Panc1 (cell line): ENCODE results near the gene EYS. TPM values are rescaled to one million over a fixed set of nuclear protein-coding genes. Genes with fewer than 3 reads are reported as not detected.

Experiments
- ATAC-seq: fragments of 200-7000 bp; cut with Tn5 transposase; 2 replicates; pipeline ENCODE4 v1.9.1; 2020; ENCODE audit warnings: mild to moderate bottlenecking, moderate library complexity
- BruUV-seq: library from RNA; stranded (reverse); fragments of 400-500 nt; replicated peaks from 2 replicates; lab custom pipeline; 2021; lab: Mats Ljungman, UMichigan
- CTCF ChIA-PET: fragments of 300-600 bp; sonication (Branson Sonifier 250); formaldehyde crosslinking; loops from one replicate; lab custom pipeline; 2022; ENCODE audit warnings: antibody characterized with exemption; lab: Charles Lee
- POLR2A ChIA-PET: fragments of 300-600 bp; sonication (Branson Sonifier 250); formaldehyde crosslinking; loops from one replicate; lab custom pipeline; 2022; ENCODE audit warnings: antibody characterized with exemption; lab: Charles Lee
- DNase-seq: peaks from one replicate; pipeline ENCODE4 v3.0.0-alpha.2; 2010; ENCODE audit warnings: low read depth, low spot score
- H3K27ac ChIP-seq: 2 replicates; pipeline ENCODE4 v1.5.1; 2011; ENCODE audit warnings: mild to moderate bottlenecking, low read length, inconsistent platforms
- H3K27me3 ChIP-seq: fragments of 200-500 bp; sonication (Bioruptor generic); 2 replicates; pipeline ENCODE4 v1.6.0; 2014; ENCODE audit warnings: low read length, inconsistent platforms; ENCODE audit not compliant: control insufficient read depth, insufficient read depth
- H3K36me3 ChIP-seq: fragments of 200-500 bp; sonication (Bioruptor generic); 2 replicates; pipeline ENCODE4 v1.5.1; 2014; ENCODE audit warnings: inconsistent platforms, mild to moderate bottlenecking, low read length, moderate library complexity; ENCODE audit not compliant: control insufficient read depth, insufficient read depth
- H3K4me1 ChIP-seq: 2 replicates; pipeline ENCODE4 v1.5.1; 2011; ENCODE audit warnings: inconsistent platforms, mild to moderate bottlenecking, low read length, moderate library complexity; ENCODE audit not compliant: control insufficient read depth, insufficient read depth
- H3K4me3 ChIP-seq, 2 experiments: 2 replicates each; pipeline ENCODE4 v1.5.1; 2011 to 2012; ENCODE audit warnings: low read depth in 2 of 2, low read length in 2 of 2, mild to moderate bottlenecking in 2 of 2, inconsistent platforms in 1 of 2, moderate library complexity in 1 of 2
- H3K9me3 ChIP-seq: fragments of 200-500 bp; sonication (Bioruptor generic); 2 replicates; pipeline ENCODE4 v1.5.1; 2014; ENCODE audit warnings: low read depth, mild to moderate bottlenecking, inconsistent platforms, low read length, moderate library complexity; ENCODE audit not compliant: control insufficient read depth, insufficient read depth
- POLR2AphosphoS5 ChIP-seq: IDR thresholded peaks from 2 replicates; pipeline ENCODE4 v1.6.1; 2012; ENCODE audit warnings: mild to moderate bottlenecking, low read depth, low read length, moderate library complexity
- SIN3A ChIP-seq: IDR thresholded peaks from 2 replicates; pipeline ENCODE4 v1.6.1; 2012; ENCODE audit warnings: low read depth, mild to moderate bottlenecking, low read length, moderate library complexity, borderline replicate concordance; ENCODE audit not compliant: insufficient read depth
- TCF7L2 ChIP-seq: IDR thresholded peaks from 2 replicates; pipeline ENCODE4 v1.6.1; 2011; ENCODE audit warnings: mild to moderate bottlenecking, low read depth, low read length, inconsistent platforms
- in situ Hi-C: cut with HindIII; loops from 2 replicates; pipeline ENCODE4 v1.10.0; 2016; ENCODE audit warnings: low sequenced_read_pairs, low pct_unique_long_range_greater_than_20kb
- intact Hi-C: fragments of 100-400 bp; cut with micrococcal nuclease; formaldehyde crosslinking; loops from one replicate; pipeline ENCODE4 v1.10.0; 2022; ENCODE audit not compliant: unreplicated experiment
- total RNA-seq: library from RNA; stranded (reverse); gene quantifications from one replicate; pipeline ENCODE4 v1.2.1, GENCODE V29; 2021; ENCODE audit not compliant: unreplicated experiment
- TF ChIP-seq, protein P1 (sequence below): fragments of 450-650 bp; IDR thresholded peaks from 2 replicates; pipeline ENCODE4 v1.5.1; 2017; ENCODE audit warnings: mild to moderate bottlenecking
- TF ChIP-seq, protein P2 (sequence below), 2 experiments: IDR thresholded peaks; 2 replicates each; pipeline ENCODE4 v1.6.1; 2011 to 2012; ENCODE audit warnings: low read depth in 2 of 2, control low read depth in 1 of 2, low read length in 1 of 2, mild to moderate bottlenecking in 1 of 2, moderate library complexity in 1 of 2; ENCODE audit not compliant: insufficient read depth in 1 of 2

The EYS gene
- total RNA-seq, 1 experiment from 2014 or later: not detected

DNA sequence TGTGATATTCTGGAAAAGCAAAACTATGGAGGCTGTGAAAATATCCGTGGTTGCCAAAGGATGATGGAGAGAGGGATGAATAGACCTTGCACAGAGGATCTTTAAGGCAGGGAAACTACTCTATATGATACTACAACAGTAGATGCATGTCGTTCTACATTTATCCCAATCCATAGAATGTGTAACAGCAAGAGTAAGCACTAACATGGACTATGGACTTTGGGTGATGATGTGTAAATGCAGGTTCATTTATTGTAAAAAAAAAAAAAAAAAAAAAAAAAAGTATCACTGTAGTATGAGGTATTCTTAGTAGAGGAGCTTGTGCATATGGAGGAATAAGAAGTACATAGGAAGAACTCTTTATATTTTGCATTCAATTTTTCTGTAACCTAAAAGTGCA lies 1563.9 kb downstream of the EYS start:
- TF ChIP-seq, protein P1, sequence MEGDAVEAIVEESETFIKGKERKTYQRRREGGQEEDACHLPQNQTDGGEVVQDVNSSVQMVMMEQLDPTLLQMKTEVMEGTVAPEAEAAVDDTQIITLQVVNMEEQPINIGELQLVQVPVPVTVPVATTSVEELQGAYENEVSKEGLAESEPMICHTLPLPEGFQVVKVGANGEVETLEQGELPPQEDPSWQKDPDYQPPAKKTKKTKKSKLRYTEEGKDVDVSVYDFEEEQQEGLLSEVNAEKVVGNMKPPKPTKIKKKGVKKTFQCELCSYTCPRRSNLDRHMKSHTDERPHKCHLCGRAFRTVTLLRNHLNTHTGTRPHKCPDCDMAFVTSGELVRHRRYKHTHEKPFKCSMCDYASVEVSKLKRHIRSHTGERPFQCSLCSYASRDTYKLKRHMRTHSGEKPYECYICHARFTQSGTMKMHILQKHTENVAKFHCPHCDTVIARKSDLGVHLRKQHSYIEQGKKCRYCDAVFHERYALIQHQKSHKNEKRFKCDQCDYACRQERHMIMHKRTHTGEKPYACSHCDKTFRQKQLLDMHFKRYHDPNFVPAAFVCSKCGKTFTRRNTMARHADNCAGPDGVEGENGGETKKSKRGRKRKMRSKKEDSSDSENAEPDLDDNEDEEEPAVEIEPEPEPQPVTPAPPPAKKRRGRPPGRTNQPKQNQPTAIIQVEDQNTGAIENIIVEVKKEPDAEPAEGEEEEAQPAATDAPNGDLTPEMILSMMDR: no peak
- no peak for TF ChIP-seq POLR2AphosphoS5
- TF ChIP-seq TCF7L2: no peak
- TF ChIP-seq SIN3A: no peak
- TF ChIP-seq, protein P2, sequence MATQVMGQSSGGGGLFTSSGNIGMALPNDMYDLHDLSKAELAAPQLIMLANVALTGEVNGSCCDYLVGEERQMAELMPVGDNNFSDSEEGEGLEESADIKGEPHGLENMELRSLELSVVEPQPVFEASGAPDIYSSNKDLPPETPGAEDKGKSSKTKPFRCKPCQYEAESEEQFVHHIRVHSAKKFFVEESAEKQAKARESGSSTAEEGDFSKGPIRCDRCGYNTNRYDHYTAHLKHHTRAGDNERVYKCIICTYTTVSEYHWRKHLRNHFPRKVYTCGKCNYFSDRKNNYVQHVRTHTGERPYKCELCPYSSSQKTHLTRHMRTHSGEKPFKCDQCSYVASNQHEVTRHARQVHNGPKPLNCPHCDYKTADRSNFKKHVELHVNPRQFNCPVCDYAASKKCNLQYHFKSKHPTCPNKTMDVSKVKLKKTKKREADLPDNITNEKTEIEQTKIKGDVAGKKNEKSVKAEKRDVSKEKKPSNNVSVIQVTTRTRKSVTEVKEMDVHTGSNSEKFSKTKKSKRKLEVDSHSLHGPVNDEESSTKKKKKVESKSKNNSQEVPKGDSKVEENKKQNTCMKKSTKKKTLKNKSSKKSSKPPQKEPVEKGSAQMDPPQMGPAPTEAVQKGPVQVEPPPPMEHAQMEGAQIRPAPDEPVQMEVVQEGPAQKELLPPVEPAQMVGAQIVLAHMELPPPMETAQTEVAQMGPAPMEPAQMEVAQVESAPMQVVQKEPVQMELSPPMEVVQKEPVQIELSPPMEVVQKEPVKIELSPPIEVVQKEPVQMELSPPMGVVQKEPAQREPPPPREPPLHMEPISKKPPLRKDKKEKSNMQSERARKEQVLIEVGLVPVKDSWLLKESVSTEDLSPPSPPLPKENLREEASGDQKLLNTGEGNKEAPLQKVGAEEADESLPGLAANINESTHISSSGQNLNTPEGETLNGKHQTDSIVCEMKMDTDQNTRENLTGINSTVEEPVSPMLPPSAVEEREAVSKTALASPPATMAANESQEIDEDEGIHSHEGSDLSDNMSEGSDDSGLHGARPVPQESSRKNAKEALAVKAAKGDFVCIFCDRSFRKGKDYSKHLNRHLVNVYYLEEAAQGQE (IDR thresholded peaks at IDR 0.05; ENCODE audit: insufficient read depth in 1 of 2, low read depth in 2 of 2, low read length in 1 of 2): no peak
- CTCF ChIA-PET: no interaction called here
- Histone ChIP-seq H3K27ac (no peak overlapping the region), H3K4me1 (no peaks in the 10 kb centered on the region), H3K9me3 (no peaks in the 10 kb centered on the region), H3K27me3 (no peaks in the 10 kb centered on the region), H3K4me3 (no peak overlapping the region), H3K36me3 (no peaks in the 10 kb centered on the region)
- DNase-seq (no peak), ATAC-seq (no peak)
- in situ Hi-C loops (no loop called here), intact Hi-C loops (no loop called here)
- POLR2A ChIA-PET: no interaction called here
- no TSS peak for BruUV-seq

DNA sequence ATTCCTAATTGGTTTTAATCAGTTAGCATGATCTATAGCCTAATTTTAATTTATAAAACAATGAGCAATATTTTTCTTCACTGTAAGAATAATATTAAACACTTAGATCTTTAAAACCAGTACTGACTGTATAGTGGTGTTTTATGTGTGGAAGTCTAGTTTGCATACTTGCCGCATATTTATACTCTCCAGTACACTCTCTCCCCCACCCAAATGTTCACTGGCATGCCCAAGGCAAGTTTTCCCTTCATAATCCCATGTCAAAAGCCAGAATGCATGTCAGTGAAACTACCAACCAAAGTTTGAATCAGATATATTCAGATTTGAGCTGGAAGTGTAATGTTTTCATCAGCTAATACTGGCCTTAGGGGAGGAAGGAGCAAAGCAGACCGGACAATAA lies 1565.3 kb downstream of the EYS start:
- Histone ChIP-seq H3K27ac (no peak overlapping the region), H3K4me1 (no peaks in the 10 kb centered on the region), H3K27me3 (no peaks in the 10 kb centered on the region), H3K9me3 (no peaks in the 10 kb centered on the region), H3K36me3 (no peaks in the 10 kb centered on the region), H3K4me3 (no peak overlapping the region)
- DNase-seq (no peak), ATAC-seq (no peak)
- CTCF ChIA-PET: no interaction called here
- no TSS peak for BruUV-seq
- TF ChIP-seq, protein P2 (IDR thresholded peaks at IDR 0.05; ENCODE audit: insufficient read depth in 1 of 2, low read depth in 2 of 2, low read length in 1 of 2): no peak
- TF ChIP-seq SIN3A: no peak
- no peak for TF ChIP-seq TCF7L2
- TF ChIP-seq, protein P1: no peak
- no peak for TF ChIP-seq POLR2AphosphoS5
- POLR2A ChIA-PET: no interaction called here
- intact Hi-C loops: no loop called here
- in situ Hi-C loops: no loop called here
